HepG2 (cell line): Measurements from ENCODE around the gene HES3. TPM values are rescaled to one million over a fixed set of nuclear protein-coding genes. Genes with fewer than 3 reads are reported as not detected.
A peak's percentile ranks its signal among the peaks of the same experiment; 100 is the strongest.

Experiments
- CREB1 ChIP-seq, 2 experiments: fragments of 450-650 bp in 1 of 2; IDR thresholded peaks; 2 replicates each; pipeline ENCODE4 v1.6.1; 2016 to 2017; ENCODE audit warnings: control low read depth in 1 of 2, mild to moderate bottlenecking in 1 of 2, missing compliant biosample characterization in 1 of 2, missing genetic modification characterization in 1 of 2
- HIC2 ChIP-seq: sonication (generic); formaldehyde crosslinking; IDR thresholded peaks from 2 replicates; pipeline ENCODE4 v1.9.0; 2022; ENCODE audit warnings: low read depth, missing genetic modification reagents
- IRF1 ChIP-seq: sonication (generic); formaldehyde crosslinking; IDR thresholded peaks from 2 replicates; pipeline ENCODE4 v1.4.0; 2020; ENCODE audit warnings: low read depth, mild to moderate bottlenecking, missing genetic modification reagents
- ZBTB40 ChIP-seq, 2 experiments: fragments of 450-650 bp in 1 of 2; sonication (generic) in 1 of 2; formaldehyde crosslinking in 1 of 2; IDR thresholded peaks; 2 replicates each; pipeline versions ENCODE4 v1.6.1 to v1.8.0; 2016 to 2022; ENCODE audit warnings: antibody characterized with exemption in 1 of 2, mild to moderate bottlenecking in 1 of 2, missing genetic modification reagents in 1 of 2
- ZNF687 ChIP-seq: sonication (generic); formaldehyde crosslinking; IDR thresholded peaks from 2 replicates; pipeline ENCODE4 v1.5.1; 2020; ENCODE audit warnings: mild to moderate bottlenecking, missing genetic modification reagents, moderate library complexity
- ZNF777 ChIP-seq: sonication (generic); formaldehyde crosslinking; IDR thresholded peaks from 2 replicates; pipeline ENCODE4 v1.4.0; 2020; ENCODE audit warnings: missing genetic modification reagents
- polyA plus RNA-seq, 8 experiments: library from polyadenylated mRNA; depleted of rRNA in 3 of 8; stranded (reverse) in 7 of 8; unstranded in 1 of 8; fragments of >200 nt; fragmentation: Illumina TruSeq in 4 of 8; extraction: Trizol in 4 of 8; gene quantifications; 2 replicates each; pipeline versions ENCODE4 v1.2.1 to v1.2.3, GENCODE V29; 2011 to 2016; ENCODE audit warnings: low read depth in 4 of 8, missing spikeins in 1 of 8, mixed read lengths in 1 of 8; ENCODE audit not compliant: insufficient read depth in 1 of 8
- total RNA-seq, 5 experiments: library from RNA; depleted of rRNA; stranded (reverse); fragments of >200 nt; fragmentation: Illumina TruSeq; extraction: Trizol; gene quantifications; 2 replicates each; pipeline ENCODE4 v1.2.3, GENCODE V29; 2016; ENCODE audit warnings: low read depth in 1 of 5

Gene HES3
- total and polyA plus RNA-seq, 2 of the 13 experiments (the other 11 are each of a cell fraction or from before 2014, with no cell fraction given): not detected

- TF ChIP-seq HIC2 (CRISPR knock-in tag) (peak; percentile 20; the same call in 1 of the 2 replicates), CREB1 (IDR thresholded peaks at IDR 0.05) (no peak), CREB1 (CRISPR knock-in tag; IDR thresholded peaks at IDR 0.05) (no peak), ZNF777 (CRISPR knock-in tag) (no peak), ZNF687 (CRISPR knock-in tag) (peak; percentile 52), IRF1 (CRISPR knock-in tag) (no peak), ZBTB40 (IDR thresholded peaks at IDR 0.05) (no peak), ZBTB40 (CRISPR knock-in tag; IDR thresholded peaks at IDR 0.05) (no peak)
These were observed 37.8 kb downstream of the HES3 start (continued) for GRCh38 chr1:6281511-6282402.
